Stimulated activated CD8-positive, alpha-beta memory T cell treated with anti-CD3 and anti-CD28 coated beads, Interleukin-4, amount 100 ng/mL, for 48 hours (primary cell): ENCODE results near the gene SGF29.
"Not testable (repeated sequence)": the region's sequence is repeated elsewhere in the genome, so short reads cannot be mapped to it uniquely, and the experiment has no call there.

ENCODE experiments used
- DNase-seq: peaks from one replicate; pipeline ENCODE4 v3.0.0-alpha.2; 2020

SGF29 gene

GRCh38 chr16:28534542-28535373, 19.0 kb upstream of the SGF29 start:
- no peak for DNase-seq

- DNase-seq = no peak
Observed at GRCh38 chr16:28537076-28537475, 16.6 kb upstream of the SGF29 start.

GRCh38 chr16:28537964-28538732, 15.6 kb upstream of the SGF29 start:
- no peak for DNase-seq

GRCh38 chr16:28538733-28539596, 14.8 kb upstream of the SGF29 start, which contains the start of gene NUPR1:
Gene NUPR1, minus strand, starts transcription at chr16:28538974. Its CDS starts 67 bp downstream, at chr16:28538907.
- no peak for DNase-seq

DNA sequence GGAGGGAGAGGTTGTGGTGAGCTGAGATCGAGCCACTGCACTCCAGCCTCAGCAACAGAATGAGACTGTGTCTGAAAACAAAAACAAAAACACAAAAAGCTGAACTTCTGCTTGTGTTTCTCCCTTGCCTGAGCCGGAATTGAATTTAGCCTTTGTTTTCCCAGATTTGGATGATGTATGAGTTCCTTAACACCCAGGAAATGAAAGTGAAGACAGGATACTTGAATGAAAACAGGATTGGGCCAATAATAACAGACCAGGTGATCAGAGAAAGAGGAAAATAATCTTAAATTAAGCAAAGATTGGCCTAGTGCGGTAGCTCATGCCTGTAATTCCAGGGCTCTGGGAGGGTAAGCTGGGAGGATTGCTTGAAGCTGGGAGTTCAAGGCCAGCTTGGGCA, 13.4 kb upstream of the SGF29 start:
- DNase-seq = no peak

DNA sequence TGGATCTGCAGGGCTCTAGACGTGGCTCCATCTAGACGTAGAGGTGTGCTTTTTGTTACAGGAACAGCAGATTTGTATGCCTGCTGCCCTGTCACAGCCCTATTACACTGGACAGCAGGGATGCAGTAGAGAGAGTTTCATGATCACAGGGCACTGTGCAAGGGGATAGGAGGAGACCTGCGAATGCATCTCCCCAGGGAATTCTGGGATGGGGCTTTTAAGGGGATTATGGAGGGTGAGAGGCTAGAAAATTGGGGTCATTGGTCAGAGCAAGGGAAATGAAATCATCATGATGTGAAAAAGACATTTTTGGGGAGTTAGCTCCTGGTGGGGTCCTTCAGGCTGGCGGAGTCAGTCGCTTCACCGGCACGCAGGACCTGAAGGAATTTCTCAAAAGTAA, 11.1 kb upstream of the SGF29 start:
- no peak for DNase-seq

DNA sequence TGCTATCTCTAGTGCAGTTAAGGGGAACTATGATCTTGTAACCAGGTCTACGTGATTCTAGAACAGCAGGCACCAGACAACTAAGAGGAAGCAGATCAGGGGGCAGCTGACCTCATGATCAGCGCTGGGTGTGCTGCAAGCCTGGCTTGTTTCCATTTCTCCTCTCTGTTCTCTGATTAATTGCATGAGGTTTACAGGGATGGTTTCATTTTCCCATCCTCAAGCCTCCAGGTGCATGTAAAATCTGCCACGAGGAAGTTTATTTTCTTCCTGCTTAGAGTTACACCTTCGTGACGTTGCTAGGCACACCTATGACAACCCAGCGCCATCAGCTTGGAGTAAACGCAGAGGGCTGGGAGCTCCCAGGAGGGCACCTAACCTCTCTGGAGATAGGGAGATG, 10.6 kb upstream of the SGF29 start:
- DNase-seq = no peak

GRCh38 chr16:28544998-28545397, 8.7 kb upstream of the SGF29 start:
- DNase-seq = no peak

DNA sequence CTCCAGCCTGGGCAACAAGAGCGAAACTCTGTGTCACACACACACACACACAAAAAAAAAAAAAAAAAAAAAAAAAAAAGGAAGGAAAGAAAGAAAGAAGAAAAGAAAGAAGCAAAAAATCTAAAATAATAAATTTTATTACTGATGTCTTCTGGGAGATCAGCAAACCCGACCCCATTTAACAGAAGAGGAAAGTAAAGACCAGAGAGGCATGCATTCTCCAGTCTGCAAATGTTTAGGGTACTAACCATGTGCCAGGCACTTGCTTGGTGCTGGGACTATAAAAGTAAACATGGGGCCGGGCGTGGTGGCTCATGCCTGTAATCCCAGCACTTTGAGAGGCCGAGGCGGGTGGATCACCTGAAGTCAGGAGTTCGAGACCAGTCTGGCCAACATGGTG, 7.8 kb upstream of the SGF29 start:
- not testable (repeated sequence) for DNase-seq

- DNase-seq = no peak
Observed at GRCh38 chr16:28546626-28547025, 7.1 kb upstream of the SGF29 start.

GRCh38 chr16:28548306-28548802, 5.4 kb upstream of the SGF29 start:
- no peak for DNase-seq

- no peak for DNase-seq
Observed at GRCh38 chr16:28549301-28549899, 4.3 kb upstream of the SGF29 start.

DNA sequence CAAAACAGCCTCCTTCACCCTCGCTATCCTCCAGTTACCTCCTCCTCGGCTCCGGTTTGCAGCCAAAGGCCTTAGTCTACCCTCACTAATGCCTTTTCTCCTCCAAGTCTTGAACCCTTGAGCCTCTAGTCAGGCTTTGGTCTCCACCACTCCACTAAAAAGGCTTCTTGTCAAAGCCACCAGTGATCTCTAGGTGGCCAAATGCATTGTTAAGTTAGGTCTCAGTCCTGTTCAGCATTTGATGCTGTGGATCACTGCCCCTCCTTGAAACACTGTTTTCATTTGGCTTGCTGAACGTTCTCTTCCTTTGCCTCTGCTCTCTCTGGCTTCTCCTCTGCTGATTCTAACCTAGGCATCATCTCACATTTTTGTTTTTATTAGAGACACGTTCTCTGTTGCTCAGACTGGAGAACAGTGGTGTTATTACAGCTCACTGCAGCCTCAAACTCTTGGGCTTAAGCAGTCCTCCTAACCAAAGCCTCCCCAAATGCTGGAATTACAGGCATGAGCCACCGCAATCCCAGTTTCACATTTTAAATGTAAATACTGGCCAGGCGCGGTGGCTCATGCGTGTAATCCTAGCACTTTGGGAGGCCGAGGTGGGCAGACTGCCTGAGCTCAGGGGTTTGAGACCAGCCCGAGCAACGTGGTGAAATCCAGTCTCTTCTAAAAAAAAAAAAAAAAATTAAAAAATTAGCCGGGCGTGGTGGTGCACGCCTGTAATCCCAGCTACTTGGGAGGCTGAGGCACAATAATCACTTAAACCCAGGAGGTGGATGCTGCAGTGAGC, 1.1 kb downstream of the SGF29 start:
- no peak for DNase-seq

- no peak for DNase-seq
Observed at GRCh38 chr16:28555561-28555960, 1.8 kb downstream of the SGF29 start.

- no peak for DNase-seq
Observed at GRCh38 chr16:28556914-28557320, 3.2 kb downstream of the SGF29 start.

- DNase-seq = no peak
Observed at GRCh38 chr16:28558456-28558855, 4.7 kb downstream of the SGF29 start.

DNA sequence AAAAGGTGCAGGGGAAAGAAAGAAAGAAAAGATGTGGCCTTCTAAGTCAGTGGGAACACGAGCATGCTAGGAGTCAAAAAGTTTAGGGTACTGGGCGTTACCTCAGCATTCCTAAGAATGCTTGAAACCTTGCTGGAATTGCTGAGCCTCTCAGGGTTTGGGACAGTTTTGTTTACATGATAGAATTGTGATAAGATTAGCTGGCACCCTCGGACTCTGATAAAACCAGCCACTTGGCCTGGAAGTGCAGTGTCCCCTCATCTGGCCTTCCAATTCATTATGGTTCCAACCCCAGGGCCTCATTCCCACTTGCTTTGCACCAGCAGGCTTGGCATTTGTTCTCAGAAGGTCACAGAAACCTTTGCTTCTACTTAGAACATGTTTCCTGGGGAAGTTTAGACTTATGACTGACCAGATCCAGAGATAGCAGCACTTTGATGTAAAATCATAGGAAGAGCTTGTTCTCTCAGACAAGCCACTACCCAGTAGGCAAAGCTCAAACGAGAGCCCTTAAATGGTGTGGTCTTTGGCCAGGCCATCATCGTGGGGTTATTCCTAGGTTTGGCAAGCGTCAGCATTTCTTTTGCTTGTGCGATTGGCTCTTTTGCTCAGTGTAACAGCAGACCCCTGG, 8.0 kb downstream of the SGF29 start:
- DNase-seq = no peak

DNA sequence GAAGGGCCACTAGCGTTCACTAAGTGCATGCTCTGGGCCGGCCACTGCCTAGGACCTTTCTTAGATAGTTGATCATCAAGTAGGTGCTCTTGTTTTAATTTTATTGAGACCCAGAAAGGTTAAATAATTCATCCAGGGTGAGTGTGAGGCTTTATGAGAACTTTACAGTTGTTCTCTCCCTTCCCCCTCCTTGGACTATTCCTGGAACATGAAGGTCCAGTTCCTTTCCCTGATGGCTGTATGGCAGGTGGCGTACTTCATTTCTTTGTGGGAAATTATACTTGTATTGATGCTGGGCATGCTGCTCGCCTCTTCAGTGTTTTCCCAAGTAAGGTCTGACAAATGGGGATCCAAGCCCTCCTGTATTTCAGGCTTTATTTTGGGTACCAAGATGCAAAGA, 8.5 kb downstream of the SGF29 start:
- no peak for DNase-seq

DNA sequence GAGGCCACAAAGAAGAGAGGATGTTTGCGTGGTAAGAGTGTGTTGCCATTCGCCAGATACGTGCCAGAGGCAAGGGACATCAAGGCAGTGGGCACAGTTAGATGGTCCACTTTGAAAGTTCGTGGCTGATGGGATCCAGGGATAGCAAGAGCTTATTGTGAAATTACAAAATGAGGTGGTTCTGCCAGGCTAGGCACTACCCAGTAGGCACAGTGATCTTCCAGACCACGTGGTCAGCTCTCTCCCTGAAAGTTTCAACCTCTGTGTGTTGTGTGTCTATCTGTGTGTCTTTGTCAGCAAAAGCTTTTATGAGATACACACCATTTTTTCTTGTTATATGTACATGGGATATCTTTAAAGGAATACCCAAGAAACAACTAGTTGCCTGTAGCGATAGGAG, 9.5 kb downstream of the SGF29 start:
- no peak for DNase-seq

GRCh38 chr16:28566233-28566925, 12.7 kb downstream of the SGF29 start:
- DNase-seq = not testable (repeated sequence)

DNA sequence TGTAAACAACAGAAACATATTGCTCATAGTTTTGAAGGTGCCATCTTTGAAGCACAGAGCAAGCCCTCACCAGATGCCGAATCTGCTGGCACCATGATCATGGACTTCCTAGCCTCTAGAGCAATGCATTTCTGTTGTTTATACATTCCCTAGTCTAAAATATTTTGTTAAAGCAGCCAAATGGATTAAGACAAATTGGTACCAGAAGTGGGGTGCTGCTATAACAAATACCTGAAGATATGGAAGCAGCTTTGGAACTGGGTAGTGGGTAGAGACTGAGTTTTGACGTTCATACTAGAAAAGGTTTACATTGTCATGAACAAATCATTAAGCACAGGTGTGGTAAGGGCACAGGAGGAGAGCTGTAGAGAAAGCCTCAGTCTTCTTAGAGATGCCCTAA, 13.6 kb downstream of the SGF29 start:
- no peak for DNase-seq
